B cell (primary cell): ENCODE measurements around the gene GPHA2.

Experiments used
- CTCF ChIP-seq: fragments of 200-600 bp; IDR thresholded peaks from one replicate; pipeline ENCODE4 v1.8.0; 2022; ENCODE audit warnings: antibody characterized with exemption, mild to moderate bottlenecking
- EZH2 ChIP-seq: IDR thresholded peaks from 2 replicates; pipeline ENCODE4 v1.6.1; 2012; ENCODE audit warnings: borderline replicate concordance, low read depth, mild to moderate bottlenecking, moderate library complexity, low read length; ENCODE audit not compliant: insufficient read depth, poor library complexity, severe bottlenecking

- TF ChIP-seq CTCF = no peak
- no peak for TF ChIP-seq EZH2
These were observed 5.4 kb downstream of the GPHA2 start for GRCh38 chr11:64930340-64930739.
